ENCODE measurements around the gene TIPARP. TPM values are rescaled to one million over a fixed set of nuclear protein-coding genes. Genes with fewer than 3 reads are reported as not detected.

TIPARP gene
- total RNA-seq, 1 donor from 2014 or later, result 17.7 TPM

- H3K4me3 Mint-ChIP-seq, result peak overlapping the region; percentile 91
- H3K4me1 Mint-ChIP-seq, result peaks cover 52% of the 10 kb centered on the region
- H3K27me3 Mint-ChIP-seq, result no peaks in the 10 kb centered on the region
- peak overlapping the region; percentile 94 for H3K27ac Mint-ChIP-seq
- no peaks in the 10 kb centered on the region for H3K9me3 Mint-ChIP-seq
- peaks cover 37% of the 10 kb centered on the region for H3K36me3 Mint-ChIP-seq (ENCODE audit: low read depth)
- DNase-seq, result peak; percentile 73
- intact Hi-C loops (cut with micrococcal nuclease), result loop anchor here (2.0 kb wide), 5 partner anchors 15 to 453 kb away; no protein-coding TSS in a partner anchor
These were observed 1.7 kb downstream of the TIPARP start for GRCh38 chr3:156675830-156676767.

- Mint-ChIP-seq H3K9me3 (no peaks in the 10 kb centered on the region), H3K4me1 (peaks cover 58% of the 10 kb centered on the region), H3K4me3 (peak overlapping the region; percentile 91), H3K27ac (peak overlapping the region; percentile 94), H3K27me3 (no peaks in the 10 kb centered on the region), H3K36me3 (ENCODE audit: low read depth) (peaks cover 43% of the 10 kb centered on the region)
- DNase-seq, result peak; percentile 82
- intact Hi-C loops (cut with micrococcal nuclease), result loop anchor here (1.0 to 2.0 kb wide), 3 partner anchors 8 to 452 kb away; no protein-coding TSS in a partner anchor
These were observed 2.5 kb downstream of the TIPARP start for GRCh38 chr3:156676768-156677479.

DNA sequence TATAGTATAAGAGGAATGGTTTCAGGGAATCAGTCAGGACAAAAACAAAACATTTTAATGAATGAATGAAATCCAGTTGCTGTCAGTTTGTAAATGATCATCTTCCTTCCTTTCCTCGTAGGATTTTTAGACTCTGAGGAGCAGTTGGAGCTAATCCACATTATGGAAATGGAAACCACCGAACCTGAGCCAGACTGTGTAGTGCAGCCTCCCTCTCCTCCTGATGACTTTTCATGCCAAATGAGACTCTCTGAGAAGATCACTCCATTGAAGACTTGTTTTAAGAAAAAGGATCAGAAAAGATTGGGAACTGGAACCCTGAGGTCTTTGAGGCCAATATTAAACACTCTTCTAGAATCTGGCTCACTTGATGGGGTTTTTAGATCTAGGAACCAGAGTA is 3.1 kb downstream of the TIPARP start:
- Mint-ChIP-seq H3K4me3 (peak overlapping the region; percentile 91), H3K36me3 (ENCODE audit: low read depth) (peaks cover 46% of the 10 kb centered on the region), H3K27ac (peak overlapping the region; percentile 54), H3K9me3 (no peaks in the 10 kb centered on the region), H3K27me3 (no peaks in the 10 kb centered on the region), H3K4me1 (peaks cover 62% of the 10 kb centered on the region)
- no peak for DNase-seq
- intact Hi-C loops (cut with micrococcal nuclease), result loop anchor here (1.0 to 2.0 kb wide), 3 partner anchors 8 to 451 kb away; no protein-coding TSS in a partner anchor

DNA sequence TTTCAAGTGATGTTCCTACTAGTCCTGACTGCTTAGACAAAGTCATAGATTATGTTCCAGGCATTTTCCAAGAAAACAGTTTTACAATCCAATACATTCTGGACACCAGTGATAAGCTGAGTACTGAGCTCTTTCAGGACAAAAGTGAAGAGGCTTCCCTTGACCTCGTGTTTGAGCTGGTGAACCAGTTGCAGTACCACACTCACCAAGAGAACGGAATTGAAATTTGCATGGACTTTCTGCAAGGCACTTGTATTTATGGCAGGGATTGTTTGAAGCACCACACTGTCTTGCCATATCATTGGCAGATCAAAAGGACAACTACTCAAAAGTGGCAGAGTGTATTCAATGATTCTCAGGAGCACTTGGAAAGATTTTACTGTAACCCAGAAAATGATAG is 3.8 kb downstream of the TIPARP start:
- Mint-ChIP-seq H3K4me3 (peak overlapping the region; percentile 91), H3K36me3 (ENCODE audit: low read depth) (peaks cover 46% of the 10 kb centered on the region), H3K4me1 (peaks cover 60% of the 10 kb centered on the region), H3K27ac (peak overlapping the region; percentile 49), H3K9me3 (no peaks in the 10 kb centered on the region), H3K27me3 (no peaks in the 10 kb centered on the region)
- intact Hi-C loops (cut with micrococcal nuclease), result no loop called here
- no peak for DNase-seq

DNA sequence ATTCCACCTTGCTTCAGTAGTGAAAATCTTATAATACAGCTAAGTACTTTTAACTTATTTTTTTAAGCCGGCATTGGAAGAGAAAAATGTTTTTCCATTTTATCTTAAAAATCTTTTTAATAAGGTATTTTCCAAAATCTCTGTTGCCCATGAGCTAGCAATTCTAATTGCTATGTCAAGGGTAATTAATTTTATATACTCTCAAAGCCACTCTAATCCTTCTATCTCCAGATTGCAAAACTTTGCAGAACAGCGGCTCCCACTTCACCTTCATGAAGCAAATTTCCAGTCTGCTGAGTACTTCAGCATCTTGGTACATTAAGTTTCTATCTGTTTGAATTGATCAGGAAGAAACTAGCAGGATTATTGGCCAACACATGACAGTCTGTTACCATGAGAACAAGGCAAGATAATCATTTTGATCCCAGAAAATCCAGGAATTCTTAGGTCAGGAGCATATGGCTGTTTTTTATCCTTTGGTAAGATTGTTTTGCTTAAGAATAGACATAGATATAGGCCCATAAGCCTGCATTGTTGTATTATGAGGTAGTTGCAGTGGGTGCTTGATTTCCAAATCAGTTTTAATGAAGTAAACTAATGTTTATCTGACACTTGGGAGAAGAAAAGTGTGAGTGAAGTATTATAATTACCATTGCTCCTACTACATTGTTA is 6.0 kb downstream of the TIPARP start:
- peaks cover 67% of the 10 kb centered on the region for H3K4me1 Mint-ChIP-seq
- DNase-seq, result no peak
- H3K27me3 Mint-ChIP-seq, result no peaks in the 10 kb centered on the region
- H3K9me3 Mint-ChIP-seq, result no peaks in the 10 kb centered on the region
- peak overlapping the region; percentile 1 for H3K27ac Mint-ChIP-seq
- intact Hi-C loops (cut with micrococcal nuclease), result no loop called here
- peaks cover 50% of the 10 kb centered on the region for H3K36me3 Mint-ChIP-seq (ENCODE audit: low read depth)
- peak overlapping the region; percentile 70 for H3K4me3 Mint-ChIP-seq

DNA sequence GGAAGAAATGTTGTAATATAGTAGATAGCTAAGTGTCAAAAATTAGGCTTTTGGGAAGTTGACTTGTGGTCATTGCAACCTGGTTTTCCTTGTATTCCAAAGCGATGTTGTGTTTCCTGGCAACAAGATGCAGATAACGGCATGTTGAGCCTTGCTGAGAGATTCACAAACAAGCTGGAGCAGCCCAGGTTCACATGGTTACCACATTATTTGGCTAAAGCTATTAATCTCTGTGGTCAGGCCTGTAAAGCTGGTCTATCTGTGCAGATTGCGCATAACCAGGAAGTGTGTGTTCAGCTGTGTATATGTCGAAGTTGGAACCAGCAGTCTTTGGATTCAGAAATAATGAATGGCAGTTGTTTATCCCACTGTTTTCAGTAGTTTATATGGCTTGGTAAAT is 6.6 kb downstream of the TIPARP start:
- peak overlapping the region; percentile 45 for H3K27ac Mint-ChIP-seq

GRCh38 chr3:156682501-156682900 is 8.1 kb downstream of the TIPARP start:
- no peaks in the 10 kb centered on the region for H3K9me3 Mint-ChIP-seq
- H3K27ac Mint-ChIP-seq, result no peak overlapping the region
- H3K4me3 Mint-ChIP-seq, result peak overlapping the region; percentile 63
- peaks cover 72% of the 10 kb centered on the region for H3K4me1 Mint-ChIP-seq
- no peaks in the 10 kb centered on the region for H3K27me3 Mint-ChIP-seq
- intact Hi-C loops (cut with micrococcal nuclease), result no loop called here
- no peak for DNase-seq
- H3K36me3 Mint-ChIP-seq (ENCODE audit: low read depth), result peaks cover 46% of the 10 kb centered on the region

More for the DNA sequence above, 6.6 kb downstream of the TIPARP start:
- Mint-ChIP-seq H3K4me3 (peak overlapping the region; percentile 70), H3K9me3 (no peaks in the 10 kb centered on the region), H3K36me3 (ENCODE audit: low read depth) (peaks cover 49% of the 10 kb centered on the region), H3K27me3 (no peaks in the 10 kb centered on the region), H3K4me1 (peaks cover 72% of the 10 kb centered on the region)
- DNase-seq, result no peak
- intact Hi-C loops (cut with micrococcal nuclease), result no loop called here

DNA sequence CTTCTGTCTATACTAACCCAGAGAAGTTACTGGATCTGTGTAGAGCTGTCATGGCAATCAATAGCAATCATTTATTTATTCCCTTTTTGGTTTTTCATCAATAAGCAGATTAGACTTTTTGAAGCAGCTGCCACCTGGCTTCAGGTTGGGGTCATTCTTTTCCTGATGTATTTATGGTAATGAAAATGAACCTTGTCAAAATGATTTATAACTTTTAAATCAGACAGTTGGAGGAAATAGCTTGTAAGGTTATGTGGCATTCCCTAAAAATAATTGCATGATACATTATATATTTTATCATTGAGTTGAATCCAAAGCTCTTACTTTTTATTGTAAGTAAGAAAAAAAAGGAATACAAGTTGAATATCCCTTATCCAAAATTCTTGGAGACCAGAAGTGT is 8.6 kb downstream of the TIPARP start:
- H3K27me3 Mint-ChIP-seq, result no peaks in the 10 kb centered on the region
- intact Hi-C loops (cut with micrococcal nuclease), result no loop called here

GRCh38 chr3:156685198-156685597 is 10.8 kb downstream of the TIPARP start:
- Mint-ChIP-seq H3K4me1 (peaks cover 73% of the 10 kb centered on the region), H3K4me3 (peak overlapping the region; percentile 59), H3K27ac (peak overlapping the region; percentile 66), H3K36me3 (ENCODE audit: low read depth) (peaks cover 43% of the 10 kb centered on the region), H3K27me3 (no peaks in the 10 kb centered on the region), H3K9me3 (no peaks in the 10 kb centered on the region)
- DNase-seq, result no peak
- intact Hi-C loops (cut with micrococcal nuclease), result loop anchor here (1.0 to 5.0 kb wide), 2 partner anchors 8 to 37 kb away; no protein-coding TSS in a partner anchor

More for the DNA sequence above, 8.6 kb downstream of the TIPARP start:
- no peak overlapping the region for H3K27ac Mint-ChIP-seq
- peaks cover 72% of the 10 kb centered on the region for H3K4me1 Mint-ChIP-seq
- no peaks in the 10 kb centered on the region for H3K9me3 Mint-ChIP-seq
- no peak overlapping the region for H3K4me3 Mint-ChIP-seq
- peaks cover 45% of the 10 kb centered on the region for H3K36me3 Mint-ChIP-seq (ENCODE audit: low read depth)
- no peak for DNase-seq

GRCh38 chr3:156685752-156686151 is 11.4 kb downstream of the TIPARP start:
- DNase-seq, result no peak
- Mint-ChIP-seq H3K9me3 (no peaks in the 10 kb centered on the region), H3K4me1 (peaks cover 72% of the 10 kb centered on the region), H3K27ac (peak overlapping the region; percentile 66), H3K36me3 (ENCODE audit: low read depth) (peaks cover 40% of the 10 kb centered on the region), H3K4me3 (peak overlapping the region; percentile 59), H3K27me3 (no peaks in the 10 kb centered on the region)
- intact Hi-C loops (cut with micrococcal nuclease), result loop anchor here (1.0 to 5.0 kb wide), 2 partner anchors 8 to 37 kb away; no protein-coding TSS in a partner anchor

- Mint-ChIP-seq H3K27ac (peak overlapping the region; percentile 48), H3K27me3 (no peaks in the 10 kb centered on the region), H3K9me3 (no peaks in the 10 kb centered on the region), H3K4me3 (peak overlapping the region; percentile 56), H3K36me3 (ENCODE audit: low read depth) (peaks cover 32% of the 10 kb centered on the region), H3K4me1 (peaks cover 73% of the 10 kb centered on the region)
- intact Hi-C loops (cut with micrococcal nuclease), result loop anchor here (5.0 kb wide), 1 partner anchor 35 kb away; no protein-coding TSS in a partner anchor
- DNase-seq, result no peak
These were observed 12.6 kb downstream of the TIPARP start for GRCh38 chr3:156687023-156687422.

DNA sequence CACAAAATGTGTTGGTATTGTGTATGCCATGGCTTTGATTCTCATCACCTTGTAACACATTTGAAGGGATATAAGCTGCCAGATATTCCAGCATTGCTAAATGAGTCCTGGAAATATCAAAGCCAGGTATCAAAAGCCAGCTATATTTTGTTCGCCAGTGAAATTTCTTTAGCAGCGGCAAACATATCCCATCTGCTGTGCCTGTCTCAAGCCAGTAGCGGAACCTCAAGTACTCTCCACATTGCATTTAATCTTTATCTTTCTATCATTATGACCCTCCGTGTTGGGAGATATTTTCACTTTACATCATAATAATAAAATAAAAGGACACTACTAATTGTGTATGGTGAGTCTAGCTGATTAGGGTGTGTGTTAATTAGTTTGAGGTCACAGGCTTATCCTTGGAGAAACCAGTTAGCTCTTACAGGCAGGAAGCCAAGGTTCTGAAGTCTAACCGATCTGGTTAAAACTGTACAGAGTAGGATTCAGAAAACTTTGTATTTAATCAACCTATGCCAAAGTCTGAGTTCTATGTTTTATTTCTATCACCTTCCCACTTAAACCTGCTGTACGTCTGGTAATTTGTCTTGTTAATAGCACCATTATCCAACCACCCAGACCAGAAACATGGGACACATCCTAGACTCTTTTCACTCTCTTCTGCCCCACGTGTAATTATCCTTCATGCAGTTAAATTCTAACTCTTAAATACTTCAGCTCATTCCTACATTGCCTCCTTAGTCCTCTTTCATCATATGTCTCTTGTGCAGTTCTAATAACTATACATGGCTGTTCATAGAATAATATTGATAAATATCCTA is 14.5 kb downstream of the TIPARP start:
- no peak for DNase-seq
- intact Hi-C loops (cut with micrococcal nuclease), result loop anchor here (5.0 kb wide), 1 partner anchor 33 kb away; no protein-coding TSS in a partner anchor
- H3K36me3 Mint-ChIP-seq (ENCODE audit: low read depth), result peaks cover 38% of the 10 kb centered on the region
- no peaks in the 10 kb centered on the region for H3K27me3 Mint-ChIP-seq
- H3K4me3 Mint-ChIP-seq, result peak overlapping the region; percentile 0
- H3K4me1 Mint-ChIP-seq, result peaks cover 71% of the 10 kb centered on the region
- no peak overlapping the region for H3K27ac Mint-ChIP-seq
- no peaks in the 10 kb centered on the region for H3K9me3 Mint-ChIP-seq

Measured in activated CD4-positive, alpha-beta T cell treated with anti-CD3 and anti-CD28 coated beads, Interleukin-2, amount 10 ng/mL, durations not matched to agents 24 days and 14 days (primary cell).